Ramos (cell line): Measurements from ENCODE around the gene CTU1.

ENCODE experiments used
- in situ Hi-C: fragments of 300-500 bp; cut with MboI; formaldehyde crosslinking; loops from one replicate; pipeline ENCODE4 v1.14.3; 2022; ENCODE audit warnings: low sequenced_read_pairs; ENCODE audit not compliant: unreplicated experiment

Gene CTU1

DNA sequence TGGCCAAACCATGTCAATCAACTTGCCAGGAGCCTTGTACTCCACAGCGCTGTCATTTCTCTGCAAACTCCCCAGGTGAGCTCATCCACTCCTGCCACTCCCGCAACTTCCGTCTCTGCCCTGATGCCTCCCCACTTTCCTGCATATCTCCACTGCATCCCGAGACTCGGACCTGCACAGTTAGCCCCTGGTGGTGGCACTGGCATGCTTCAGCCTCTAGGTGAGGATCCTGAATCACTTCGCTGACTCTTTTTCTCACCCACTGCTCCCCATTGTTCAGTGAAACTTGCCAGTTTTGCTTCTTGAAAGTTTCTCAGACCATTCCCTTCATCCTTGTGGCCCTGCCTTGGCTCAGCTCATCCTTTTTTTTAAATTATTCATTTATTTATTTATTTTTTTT, 3.4 kb upstream of the CTU1 start:
- in situ Hi-C loops, result no loop called here

DNA sequence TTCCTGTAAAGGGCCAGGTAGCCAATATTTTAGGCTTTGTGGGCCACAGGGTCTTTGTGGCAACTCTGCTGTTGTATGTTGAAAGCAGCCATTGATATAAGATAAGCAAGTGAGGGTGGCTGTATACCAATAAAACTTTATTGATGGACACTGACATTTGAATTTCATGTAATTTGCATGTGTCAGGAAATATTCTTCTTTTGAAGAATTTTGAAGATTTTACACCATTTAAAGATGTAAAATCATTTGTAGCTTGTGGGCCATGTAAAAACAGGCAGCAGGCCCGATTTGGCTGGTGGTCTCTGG, 2.4 kb upstream of the CTU1 start:
- in situ Hi-C loops, result no loop called here

- in situ Hi-C loops, result no loop called here
Observed at GRCh38 chr19:51108805-51109146, 567 bp upstream of the CTU1 start.

GRCh38 chr19:51107406-51108065, 673 bp downstream of the CTU1 start:
- in situ Hi-C loops, result no loop called here

- in situ Hi-C loops, result no loop called here
Observed at GRCh38 chr19:51103926-51104341, 4.3 kb downstream of the CTU1 start.

DNA sequence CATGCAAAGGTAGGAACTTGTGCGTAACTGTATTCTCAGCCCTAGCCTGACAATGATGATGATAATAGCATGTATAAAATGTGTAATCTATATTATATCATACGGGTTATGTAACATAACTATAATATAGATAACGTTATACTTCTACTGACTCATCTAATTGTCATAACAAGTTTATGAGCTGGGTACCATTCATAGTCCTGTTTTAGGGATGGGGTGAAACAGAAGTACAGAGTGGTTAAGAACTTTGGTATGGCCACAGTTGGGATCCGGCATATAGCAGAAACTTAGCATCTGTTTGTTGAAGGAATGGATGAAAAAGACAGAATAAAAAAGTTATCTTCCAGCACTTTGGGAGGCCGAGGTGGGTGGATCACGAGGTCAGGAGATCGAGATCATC, 5.2 kb downstream of the CTU1 start:
- in situ Hi-C loops, result no loop called here

- in situ Hi-C loops, result no loop called here
Observed at GRCh38 chr19:51101171-51101865, 6.9 kb downstream of the CTU1 start.

- in situ Hi-C loops, result no loop called here
Observed at GRCh38 chr19:51100601-51101000, 7.6 kb downstream of the CTU1 start.

DNA sequence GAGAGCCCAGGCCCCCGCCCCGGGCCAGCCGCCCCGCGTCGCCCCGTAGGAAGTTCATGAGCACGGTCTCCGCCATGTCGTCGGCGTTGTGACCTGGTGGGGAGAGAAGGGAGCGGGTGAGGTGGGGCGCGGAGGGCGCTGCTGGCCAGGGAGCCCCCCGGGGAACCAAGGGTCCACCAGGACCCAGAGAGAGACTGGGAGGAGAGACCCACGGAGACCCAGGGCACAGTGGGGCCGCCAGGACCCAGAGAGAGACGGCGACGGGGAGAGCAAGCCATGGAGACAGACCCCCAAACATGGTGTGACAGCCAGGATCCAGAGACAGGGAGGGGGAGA, 9.2 kb downstream of the CTU1 start:
- in situ Hi-C loops, result loop anchor here (10.0 kb wide), 1 partner anchor 164 kb away; no protein-coding TSS in a partner anchor

DNA sequence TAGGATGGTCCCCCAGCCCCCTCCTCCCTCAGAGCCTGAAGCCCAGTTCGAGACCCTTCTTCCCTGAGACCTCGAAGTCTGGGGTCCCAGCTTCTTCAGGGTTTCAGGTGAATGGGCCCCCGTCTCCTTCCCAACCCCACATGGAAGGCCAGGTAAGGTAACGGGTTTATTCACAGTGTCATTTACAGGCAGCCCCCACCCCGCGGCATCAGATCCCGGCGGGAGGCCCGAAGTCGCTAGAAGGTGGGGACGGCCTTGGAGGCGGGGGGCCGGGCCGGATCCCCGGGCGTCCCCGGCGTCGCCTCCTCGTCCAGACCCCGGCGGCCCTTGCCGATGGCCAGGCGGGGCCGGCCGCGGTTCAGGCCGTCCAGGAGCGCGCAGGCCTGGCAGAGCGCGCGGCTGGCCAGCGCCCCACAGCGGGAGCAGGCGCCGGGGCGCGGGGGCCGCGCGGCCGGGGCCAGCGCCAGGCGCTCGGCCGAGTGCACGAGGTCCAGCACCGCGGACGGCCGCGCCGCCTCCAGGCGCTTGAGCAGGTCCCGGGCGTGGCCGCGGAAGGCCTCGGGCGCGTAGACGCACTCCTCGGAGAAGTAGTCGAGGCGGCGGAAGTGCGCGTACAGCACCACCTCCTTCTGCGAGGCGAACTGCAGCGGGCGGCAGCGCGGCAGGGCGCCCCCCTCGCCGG, 9.7 kb downstream of the CTU1 start:
- in situ Hi-C loops, result loop anchor here (10.0 kb wide), 1 partner anchor 164 kb away; no protein-coding TSS in a partner anchor

GRCh38 chr19:51097796-51098195, 10.4 kb downstream of the CTU1 start:
- in situ Hi-C loops, result loop anchor here (10.0 kb wide), 1 partner anchor 163 kb away; no protein-coding TSS in a partner anchor

GRCh38 chr19:51097166-51097738, 11.0 kb downstream of the CTU1 start:
- in situ Hi-C loops, result loop anchor here (10.0 kb wide), 1 partner anchor 162 kb away; no protein-coding TSS in a partner anchor

DNA sequence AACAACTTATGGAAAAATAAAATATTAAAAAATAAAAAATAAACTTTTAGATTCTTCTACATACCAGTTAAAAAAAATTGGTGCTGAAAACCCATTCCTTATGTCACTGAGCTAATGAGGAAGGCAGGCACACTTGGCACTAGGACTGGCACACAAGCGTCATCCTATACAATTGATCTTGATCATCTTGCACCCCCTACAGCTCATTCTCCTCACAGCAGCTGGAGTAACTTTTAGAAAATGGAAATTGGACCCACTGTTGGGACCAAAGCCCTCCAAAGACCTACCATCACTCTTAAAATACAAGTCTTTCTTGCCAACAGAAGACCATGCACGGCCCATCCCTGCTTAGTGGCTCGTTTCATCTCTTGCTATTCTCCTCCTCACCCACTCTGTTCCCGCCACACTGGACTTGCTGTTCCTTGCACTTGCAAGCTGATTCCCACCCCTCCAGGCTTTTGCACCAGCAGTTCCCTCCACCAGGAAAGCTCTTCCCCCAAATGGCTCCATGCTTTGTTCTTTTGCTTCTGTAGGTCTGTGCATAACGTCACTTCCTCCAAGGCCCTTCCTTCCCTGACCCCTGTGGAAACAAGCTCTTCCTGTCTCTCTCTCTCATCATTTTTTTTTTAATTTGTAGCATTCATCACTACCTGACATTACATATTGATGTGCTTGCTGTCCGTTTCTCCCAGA, 11.6 kb downstream of the CTU1 start:
- in situ Hi-C loops, result loop anchor here (10.0 kb wide), 1 partner anchor 162 kb away; no protein-coding TSS in a partner anchor

DNA sequence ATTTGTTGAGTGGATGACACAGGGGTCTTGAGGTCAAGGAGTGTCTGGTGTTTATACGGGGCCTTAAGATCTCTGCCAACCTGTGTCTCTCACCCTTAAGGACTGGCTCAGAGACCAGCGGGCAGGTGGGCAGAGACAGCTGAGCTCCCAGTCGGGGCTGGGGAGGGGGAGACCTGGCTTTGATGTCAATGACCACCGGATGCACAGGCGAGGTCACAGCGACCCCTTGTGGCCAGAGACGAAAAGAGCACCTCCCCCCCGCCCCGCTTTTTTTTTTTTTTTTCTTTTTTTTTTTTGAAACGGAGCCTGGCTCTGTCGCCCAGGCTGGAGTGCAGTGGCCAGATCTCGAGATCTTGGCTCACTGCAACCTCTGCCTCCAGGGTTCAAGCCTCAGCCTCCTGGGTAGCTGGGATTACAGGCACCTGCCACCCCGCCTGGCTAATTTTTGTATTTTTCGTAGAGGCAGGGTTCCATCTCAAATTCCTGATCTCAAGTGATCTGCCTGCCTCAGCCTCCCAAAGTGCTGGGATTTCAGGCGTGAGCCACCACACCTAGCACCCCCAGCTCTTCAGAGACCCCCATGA, 13.4 kb downstream of the CTU1 start:
- in situ Hi-C loops, result loop anchor here (10.0 kb wide), 1 partner anchor 160 kb away; no protein-coding TSS in a partner anchor

DNA sequence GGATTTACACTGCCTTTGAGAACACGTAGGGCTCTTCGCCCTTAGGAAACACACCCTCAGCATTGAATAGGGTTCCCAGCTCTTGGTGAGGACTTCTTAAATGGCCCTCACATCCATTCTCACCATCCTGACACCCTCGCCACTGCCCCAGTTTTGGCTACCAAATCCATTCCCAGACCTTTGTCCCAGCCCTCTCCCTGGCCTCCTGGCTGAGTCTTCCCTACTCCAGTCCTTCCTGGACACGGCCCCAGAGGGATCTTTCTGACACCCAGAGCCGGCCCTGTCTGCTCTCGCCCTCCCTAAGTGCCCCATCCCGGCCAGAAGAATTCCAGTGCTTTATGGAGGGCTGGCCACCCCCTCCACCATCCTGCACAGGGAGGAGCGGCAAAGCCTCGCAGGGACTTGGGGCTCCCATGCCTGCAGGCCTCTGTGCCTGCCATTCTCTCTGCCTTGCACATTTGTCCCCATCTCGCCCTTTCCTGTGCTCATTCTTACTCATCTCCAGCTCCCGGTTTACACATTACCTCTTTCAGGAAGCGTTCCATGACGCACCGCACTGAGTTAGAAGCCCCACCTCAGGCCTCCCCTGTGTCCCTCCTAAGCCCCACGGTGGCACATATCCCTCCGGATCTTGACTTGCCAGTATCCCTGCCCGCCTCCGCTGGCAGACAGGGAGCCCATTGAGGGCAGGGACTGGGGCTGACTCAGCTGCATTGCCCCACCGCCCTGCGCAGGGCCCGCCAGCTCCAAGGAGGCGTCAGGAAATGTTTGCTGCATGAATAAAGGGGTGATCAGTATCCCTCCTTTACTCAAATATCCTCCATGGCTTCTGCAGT, 14.5 kb downstream of the CTU1 start:
- in situ Hi-C loops, result loop anchor here (10.0 kb wide), 1 partner anchor 159 kb away; no protein-coding TSS in a partner anchor

GRCh38 chr19:51093101-51093500, 15.1 kb downstream of the CTU1 start:
- in situ Hi-C loops, result loop anchor here (10.0 kb wide), 1 partner anchor 158 kb away; no protein-coding TSS in a partner anchor

DNA sequence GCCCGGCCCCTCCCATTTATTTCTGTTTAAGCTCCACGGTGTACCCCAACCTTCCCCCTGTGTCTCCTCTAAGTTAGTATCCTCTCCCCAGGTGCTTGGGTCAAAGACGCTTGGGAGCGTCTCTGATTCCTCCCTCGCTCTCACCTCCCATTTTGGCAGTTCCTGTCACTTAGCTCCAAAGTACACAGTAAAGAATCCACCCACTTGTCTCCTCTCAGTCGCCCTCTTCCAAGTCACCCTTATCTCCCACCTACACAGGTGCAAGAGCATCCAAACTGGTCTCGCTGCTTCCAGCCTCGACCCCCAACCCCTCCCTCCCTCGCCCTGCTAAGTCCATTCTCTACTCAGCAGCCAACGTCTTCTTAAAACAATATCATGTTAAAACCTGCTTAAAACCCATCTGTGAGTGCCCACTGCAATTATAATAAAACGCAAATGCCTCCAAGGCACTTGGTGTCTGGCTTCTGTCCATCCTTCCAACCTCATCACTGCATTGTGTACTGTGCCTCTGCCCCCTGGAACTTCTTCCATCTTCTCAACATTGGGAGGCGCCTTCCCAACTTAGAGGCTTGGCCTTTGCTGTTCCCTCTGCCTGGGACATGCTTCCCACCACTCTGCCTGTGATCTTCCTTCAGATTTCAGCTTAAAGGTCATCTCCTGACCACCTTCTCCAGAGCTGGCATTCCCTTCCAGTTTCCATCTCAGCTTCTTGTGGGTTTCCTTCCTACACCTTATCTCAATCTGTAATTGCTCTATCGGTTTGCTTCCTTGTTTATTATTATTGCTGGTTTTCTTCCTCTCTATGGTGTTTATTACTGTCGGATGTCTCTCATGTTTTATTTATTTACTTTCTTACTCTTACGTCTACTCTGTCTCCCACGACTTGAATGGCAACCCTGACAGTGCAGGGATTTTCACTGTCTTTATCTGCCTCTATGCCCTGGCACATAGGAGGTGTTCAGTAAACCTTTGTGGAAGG, 16.0 kb downstream of the CTU1 start:
- in situ Hi-C loops, result loop anchor here (10.0 kb wide), 1 partner anchor 157 kb away; no protein-coding TSS in a partner anchor

GRCh38 chr19:51091126-51091525, 17.1 kb downstream of the CTU1 start:
- in situ Hi-C loops, result loop anchor here (10.0 kb wide), 1 partner anchor 156 kb away; no protein-coding TSS in a partner anchor
